ENCODE measurements around the gene PRSS36. TPM values are rescaled to one million over a fixed set of nuclear protein-coding genes. Genes with fewer than 3 reads are reported as not detected.
"Not testable (repeated sequence)": the region's sequence is repeated elsewhere in the genome, so short reads cannot be mapped to it uniquely, and the experiment has no call there.

Gene PRSS36
- total RNA-seq, 1 donor from 2014 or later: 0.60 TPM

GRCh38 chr16:31142109-31143010 is 7.5 kb downstream of the PRSS36 start:
- no peak for TF ChIP-seq CTCF (IDR thresholded peaks at IDR 0.05)
- Mint-ChIP-seq H3K4me3 (peak overlapping the region; percentile 65), H3K27me3 (peaks cover 5% of the 10 kb centered on the region), H3K9me3 (no peaks in the 10 kb centered on the region), H3K27ac (peak overlapping the region; percentile 80), H3K36me3 (ENCODE audit: low read depth) (no peaks in the 10 kb centered on the region), H3K4me1 (peaks cover 12% of the 10 kb centered on the region)
- intact Hi-C loops (cut with micrococcal nuclease): loop anchor here (1.0 to 2.0 kb wide), 14 partner anchors 25 to 731 kb away; partner anchors contain the start of genes ARMC5, BCKDK, FUS and HSD3B7
- ChIA-PET CTCF (interaction anchor here (0.6 to 2.7 kb wide), 19 partner anchors 15 to 727 kb away, joined by 3 to 36 read pairs (median 5); partner anchors contain the start of genes FUS, HSD3B7, KAT8 and VKORC1), POLR2A (interaction anchor here (0.6 to 5.3 kb wide), 31 partner anchors 13 to 733 kb away, joined by 3 to 147 read pairs (median 5); partner anchors contain the start of genes ARMC5, FBRS, FUS and HSD3B7)
- ATAC-seq (ENCODE audit: low read depth) (peak; percentile 96), DNase-seq (peak; percentile 97)

GRCh38 chr16:31141489-31142108 is 8.3 kb downstream of the PRSS36 start:
- Mint-ChIP-seq H3K9me3 (no peaks in the 10 kb centered on the region), H3K27me3 (peaks cover 4% of the 10 kb centered on the region), H3K36me3 (ENCODE audit: low read depth) (no peaks in the 10 kb centered on the region), H3K4me3 (peak overlapping the region; percentile 65), H3K27ac (peak overlapping the region; percentile 80), H3K4me1 (peaks cover 12% of the 10 kb centered on the region)
- no peak for DNase-seq
- no peak for ATAC-seq (ENCODE audit: low read depth)
- no peak for TF ChIP-seq CTCF (IDR thresholded peaks at IDR 0.05)
- ChIA-PET CTCF (interaction anchor here (0.6 to 2.7 kb wide), 17 partner anchors 15 to 728 kb away, joined by 3 to 36 read pairs (median 5); partner anchors contain the start of genes FUS, HSD3B7, KAT8 and VKORC1), POLR2A (interaction anchor here (0.6 to 5.3 kb wide), 28 partner anchors 12 to 734 kb away, joined by 3 to 147 read pairs (median 5); partner anchors contain the start of genes ARMC5, FBRS, FUS and HSD3B7)
- intact Hi-C loops (cut with micrococcal nuclease): loop anchor here (1.0 to 2.0 kb wide), 14 partner anchors 24 to 732 kb away; partner anchors contain the start of genes ARMC5, BCKDK, FUS and HSD3B7

- H3K36me3 Mint-ChIP-seq (ENCODE audit: low read depth); H3K27me3 Mint-ChIP-seq; H3K4me3 Mint-ChIP-seq; CTCF ChIA-PET; intact Hi-C loops (cut with micrococcal nuclease); H3K27ac Mint-ChIP-seq; ATAC-seq (ENCODE audit: low read depth); H3K9me3 Mint-ChIP-seq; DNase-seq: not testable (repeated sequence)
- peaks cover 12% of the 10 kb centered on the region for H3K4me1 Mint-ChIP-seq
- POLR2A ChIA-PET: interaction anchor here (1.8 to 5.3 kb wide), 4 partner anchors 22 to 61 kb away, joined by 10 to 147 read pairs (median 55); partner anchors contain the start of genes FUS, KAT8, PYCARD and VKORC1
Measured at GRCh38 chr16:31141071-31141469, 8.8 kb downstream of the PRSS36 start.

- ChIA-PET POLR2A (interaction anchor here (0.7 to 4.3 kb wide), 3 partner anchors 20 to 189 kb away, joined by 3 to 98 read pairs (median 10); partner anchors contain the start of genes KAT8, ZNF646 and ZNF668), CTCF (no interaction called here)
- intact Hi-C loops (cut with micrococcal nuclease): no loop called here
- Mint-ChIP-seq H3K36me3 (ENCODE audit: low read depth) (no peaks in the 10 kb centered on the region), H3K4me3 (no peak overlapping the region), H3K27ac (no peak overlapping the region), H3K27me3 (no peaks in the 10 kb centered on the region), H3K9me3 (no peaks in the 10 kb centered on the region), H3K4me1 (peaks cover 12% of the 10 kb centered on the region)
- DNase-seq (no peak), ATAC-seq (ENCODE audit: low read depth) (no peak)
- no peak for TF ChIP-seq CTCF (IDR thresholded peaks at IDR 0.05)
Measured at GRCh38 chr16:31138621-31139578, 11.0 kb downstream of the PRSS36 start.

GRCh38 chr16:31136822-31137499 is 12.9 kb downstream of the PRSS36 start:
- H3K27ac Mint-ChIP-seq; H3K4me3 Mint-ChIP-seq; H3K4me1 Mint-ChIP-seq; intact Hi-C loops (cut with micrococcal nuclease); CTCF ChIA-PET; ATAC-seq (ENCODE audit: low read depth); H3K27me3 Mint-ChIP-seq; H3K9me3 Mint-ChIP-seq; DNase-seq: not testable (repeated sequence)
- POLR2A ChIA-PET: interaction anchor here (0.9 to 1.4 kb wide), 3 partner anchors 16 to 43 kb away, joined by 3 to 6 read pairs (median 4); partner anchors contain the start of genes FUS and KAT8
- H3K36me3 Mint-ChIP-seq (ENCODE audit: low read depth): peaks cover 16% of the 10 kb centered on the region

Measured in activated B cell treated with CpG ODN at 0.5 μM for 24 hours (primary cell).